Cardiac fibroblast (primary cell): ENCODE data around the gene MITF.
"Not testable (repeated sequence)": the region's sequence is repeated elsewhere in the genome, so short reads cannot be mapped to it uniquely, and the experiment has no call there.

Experiments used
- DNase-seq, 2 donors: peaks; one replicate each; pipeline versions ENCODE4 v3.0.0 to v3.0.0-alpha.2; 2010; ENCODE audit warnings: low read depth in 2 of 2
- H3K4me3 ChIP-seq, 2 donors: replicated peaks in 1 of 2; 1 replicate in 1 of 2; 2 replicates in 1 of 2; pipeline ENCODE4 v1.5.1; 2011; ENCODE audit warnings: low read depth in 2 of 2, low read length in 2 of 2, mild to moderate bottlenecking in 2 of 2, moderate library complexity in 1 of 2
- TF ChIP-seq, protein P1 (sequence below): IDR thresholded peaks from one replicate; pipeline ENCODE4 v1.5.1; 2011; ENCODE audit warnings: low read depth, mild to moderate bottlenecking, low read length, inconsistent platforms

MITF gene

DNA sequence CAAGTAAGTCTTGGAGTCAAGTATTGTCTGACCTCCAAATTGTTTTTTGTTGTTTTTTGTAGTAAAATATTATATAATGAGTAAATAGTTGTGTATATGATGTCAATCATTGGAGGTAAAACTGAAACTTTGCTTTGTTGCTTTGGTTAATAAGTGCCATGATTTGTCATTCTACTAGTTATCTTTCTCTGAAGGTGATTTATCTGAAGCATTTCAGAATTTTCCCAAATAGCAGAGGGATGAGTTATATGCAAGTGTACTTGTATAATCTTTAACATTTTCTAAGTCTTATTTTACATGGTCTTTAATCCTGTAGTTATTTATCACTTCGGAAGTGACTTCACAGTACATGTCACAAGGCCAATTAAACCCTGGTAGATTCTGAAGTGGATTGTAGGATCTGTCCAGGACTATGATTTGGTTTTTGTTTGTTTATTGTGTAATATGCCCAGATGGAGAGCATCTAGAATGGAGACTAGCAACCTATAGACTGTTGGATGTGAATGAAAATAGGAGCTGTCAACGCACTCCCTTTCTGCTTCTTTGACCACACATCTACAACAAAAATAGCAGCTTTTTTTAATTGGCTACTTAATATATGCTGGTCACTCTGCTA is 167.2 kb downstream of the MITF start:
- DNase-seq: no peak
- TF ChIP-seq, protein P1, sequence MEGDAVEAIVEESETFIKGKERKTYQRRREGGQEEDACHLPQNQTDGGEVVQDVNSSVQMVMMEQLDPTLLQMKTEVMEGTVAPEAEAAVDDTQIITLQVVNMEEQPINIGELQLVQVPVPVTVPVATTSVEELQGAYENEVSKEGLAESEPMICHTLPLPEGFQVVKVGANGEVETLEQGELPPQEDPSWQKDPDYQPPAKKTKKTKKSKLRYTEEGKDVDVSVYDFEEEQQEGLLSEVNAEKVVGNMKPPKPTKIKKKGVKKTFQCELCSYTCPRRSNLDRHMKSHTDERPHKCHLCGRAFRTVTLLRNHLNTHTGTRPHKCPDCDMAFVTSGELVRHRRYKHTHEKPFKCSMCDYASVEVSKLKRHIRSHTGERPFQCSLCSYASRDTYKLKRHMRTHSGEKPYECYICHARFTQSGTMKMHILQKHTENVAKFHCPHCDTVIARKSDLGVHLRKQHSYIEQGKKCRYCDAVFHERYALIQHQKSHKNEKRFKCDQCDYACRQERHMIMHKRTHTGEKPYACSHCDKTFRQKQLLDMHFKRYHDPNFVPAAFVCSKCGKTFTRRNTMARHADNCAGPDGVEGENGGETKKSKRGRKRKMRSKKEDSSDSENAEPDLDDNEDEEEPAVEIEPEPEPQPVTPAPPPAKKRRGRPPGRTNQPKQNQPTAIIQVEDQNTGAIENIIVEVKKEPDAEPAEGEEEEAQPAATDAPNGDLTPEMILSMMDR: no peak
- no peak overlapping the region for H3K4me3 ChIP-seq

DNA sequence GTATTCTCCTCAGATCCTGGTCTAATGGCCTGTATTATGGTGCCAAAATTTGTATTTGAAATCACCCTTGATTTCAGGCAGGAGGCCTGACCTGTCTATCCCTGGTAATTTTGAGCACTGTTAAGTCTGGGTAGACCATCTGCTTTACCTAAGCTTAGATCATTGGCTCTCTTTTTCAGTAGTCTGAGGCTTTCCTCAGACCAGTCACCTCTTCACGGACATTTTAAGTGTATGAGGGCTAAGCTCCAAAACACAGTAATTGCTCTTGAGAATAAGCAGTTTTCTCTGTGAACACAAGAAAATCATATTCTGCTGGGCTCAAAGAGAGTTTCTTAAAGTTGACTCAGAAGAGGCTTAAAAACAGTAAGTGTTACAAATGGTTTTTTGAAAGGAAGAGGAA is 168.3 kb downstream of the MITF start:
- no peak overlapping the region for H3K4me3 ChIP-seq
- DNase-seq: no peak
- TF ChIP-seq, protein P1: no peak

DNA sequence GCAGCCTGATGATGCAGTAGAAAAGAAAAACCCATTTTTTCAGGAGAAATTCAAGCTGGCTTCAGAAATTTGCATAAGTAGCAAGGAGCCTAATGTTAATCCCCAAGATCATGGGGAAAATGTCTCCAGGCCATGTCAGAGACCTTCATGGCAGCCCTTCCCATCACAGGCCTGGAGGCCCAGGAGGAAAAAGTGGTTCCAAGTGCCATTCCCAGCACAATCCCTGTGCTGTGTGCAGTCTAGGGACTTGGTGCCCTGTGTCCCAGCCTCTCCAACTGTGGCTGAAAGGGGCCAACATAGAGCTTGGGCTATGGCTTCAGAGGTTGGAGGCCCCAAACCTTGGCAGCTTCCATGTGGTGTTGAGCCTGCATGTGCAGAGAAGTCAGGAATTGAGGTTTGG is 170.6 kb downstream of the MITF start:
- H3K4me3 ChIP-seq, DNase-seq: not testable (repeated sequence)

DNA sequence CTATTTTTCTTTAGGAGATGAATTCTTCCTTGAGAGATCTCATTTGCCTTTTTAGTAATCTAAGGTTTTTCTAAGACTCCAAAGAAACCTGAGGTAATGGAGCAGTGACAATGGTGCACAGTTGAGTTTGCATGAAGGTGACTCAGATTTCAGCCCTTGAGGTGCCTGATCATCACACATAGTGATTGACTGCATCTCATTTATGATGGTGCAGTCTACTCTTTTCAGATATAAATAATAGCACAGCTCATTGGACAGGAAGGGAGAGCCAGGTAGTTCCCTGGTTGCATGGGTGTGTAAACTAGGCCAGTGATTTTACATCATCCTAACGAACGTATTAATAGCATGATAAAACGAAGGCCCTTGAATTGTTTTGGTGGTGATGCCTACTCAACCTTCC is 174.2 kb downstream of the MITF start:
- DNase-seq: no peak
- H3K4me3 ChIP-seq: no peak overlapping the region
- TF ChIP-seq, protein P1: no peak

DNA sequence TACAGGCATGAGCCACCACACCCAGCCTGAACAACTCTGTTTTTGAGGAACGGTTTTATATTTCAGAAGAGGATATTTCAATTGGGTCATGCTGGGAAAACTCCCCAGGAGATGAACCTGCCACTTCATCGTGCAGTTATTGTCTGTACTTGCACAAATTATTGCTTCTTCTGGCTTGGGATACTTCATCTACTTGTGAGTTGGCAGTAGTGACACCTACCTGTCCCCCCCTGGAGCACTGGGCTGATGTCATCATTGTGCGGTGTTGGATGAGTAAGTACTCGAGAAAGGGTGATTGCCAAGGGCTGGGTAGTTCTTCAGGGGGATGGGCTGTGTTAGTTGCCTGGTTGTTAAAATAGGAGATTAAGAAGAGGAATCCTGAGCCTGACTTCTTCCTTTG is 175.1 kb downstream of the MITF start:
- DNase-seq: no peak
- TF ChIP-seq, protein P1: no peak
- no peak overlapping the region for H3K4me3 ChIP-seq

DNA sequence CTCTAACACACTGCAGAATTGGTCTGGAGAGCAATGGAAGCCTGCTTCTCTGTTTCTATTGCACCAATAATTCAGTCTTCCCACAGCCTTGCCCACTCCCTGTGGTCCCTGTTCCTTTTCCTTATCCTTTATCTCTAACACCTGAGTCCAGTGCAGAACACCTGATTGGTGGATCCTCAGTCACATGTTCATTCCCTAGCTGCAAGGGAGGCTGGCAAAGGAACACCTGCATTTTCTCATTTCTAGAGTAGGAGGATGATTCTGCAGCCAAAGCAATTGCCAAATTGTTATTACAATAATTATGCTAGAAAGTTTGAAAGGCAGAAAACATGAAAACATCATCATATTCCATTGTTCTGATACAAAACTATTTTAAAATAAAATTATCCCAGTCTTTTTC is 176.5 kb downstream of the MITF start:
- H3K4me3 ChIP-seq: no peak overlapping the region
- no peak for DNase-seq
- TF ChIP-seq, protein P1: no peak

DNA sequence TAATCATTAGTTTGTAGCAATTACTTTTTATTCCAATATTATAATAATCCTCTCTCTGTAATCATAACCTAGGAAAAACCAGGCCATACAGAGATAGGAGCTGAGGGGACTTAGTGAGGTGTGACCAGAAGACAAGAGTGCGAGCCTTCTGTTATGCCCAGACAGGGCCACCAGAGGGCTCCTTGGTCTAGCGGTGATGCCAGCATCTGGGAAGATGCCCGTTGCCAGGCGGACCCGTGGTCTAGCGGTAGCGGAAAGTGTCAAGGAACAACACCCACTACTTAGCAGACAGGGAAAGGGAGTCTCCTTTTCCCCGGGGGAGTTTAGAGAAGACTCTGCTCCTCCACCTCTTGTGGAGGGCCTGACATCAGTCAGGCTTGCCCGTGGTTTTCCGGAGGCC is 180.7 kb downstream of the MITF start:
- H3K4me3 ChIP-seq: not testable (repeated sequence)
- TF ChIP-seq, protein P1: peak; percentile 42
- peak in 1 of 2 donors; percentile 6 for DNase-seq
